Activated B cell treated with CpG ODN at 0.5 μM for 24 hours (primary cell): Measurements from ENCODE around the gene ICOS. TPM values are rescaled to one million over a fixed set of nuclear protein-coding genes. Genes with fewer than 3 reads are reported as not detected.
"Not testable (repeated sequence)": the region's sequence is repeated elsewhere in the genome, so short reads cannot be mapped to it uniquely, and the experiment has no call there.

Source experiments
- ATAC-seq: fragments of 200-7000 bp; cut with Tn5 transposase; one replicate; pipeline ENCODE4 v1.10.0; 2021; ENCODE audit warnings: low read depth, mild to moderate bottlenecking, moderate library complexity
- CTCF ChIA-PET: fragments of 350-600 bp; sonication (Branson Sonifier 250); formaldehyde crosslinking; loops from one replicate; lab custom pipeline; 2021; ENCODE audit warnings: antibody characterized with exemption; lab: Charles Lee
- POLR2A ChIA-PET: fragments of 350-600 bp; sonication (Branson Sonifier 250); formaldehyde crosslinking; loops from one replicate; lab custom pipeline; 2021; ENCODE audit warnings: antibody characterized with exemption; lab: Charles Lee
- DNase-seq: peaks from one replicate; pipeline ENCODE4 v3.0.0; 2022
- H3K27ac Mint-ChIP-seq: one replicate; pipeline ENCODE4 v1.8.0; 2020; ENCODE audit warnings: mixed read lengths
- H3K27me3 Mint-ChIP-seq: one replicate; pipeline ENCODE4 v1.8.0; 2021; ENCODE audit warnings: mixed read lengths
- H3K36me3 Mint-ChIP-seq: one replicate; pipeline ENCODE4 v1.8.0; 2021; ENCODE audit warnings: low read depth, mixed read lengths
- H3K4me1 Mint-ChIP-seq: one replicate; pipeline ENCODE4 v1.8.0; 2021; ENCODE audit warnings: mixed read lengths
- H3K4me3 Mint-ChIP-seq: one replicate; pipeline ENCODE4 v1.8.0; 2020; ENCODE audit warnings: mild to moderate bottlenecking, mixed read lengths
- H3K9me3 Mint-ChIP-seq: one replicate; pipeline ENCODE4 v1.8.0; 2020; ENCODE audit warnings: mixed read lengths
- CTCF ChIP-seq: fragments of 200-600 bp; IDR thresholded peaks from one replicate; pipeline ENCODE4 v1.8.0; 2022; ENCODE audit warnings: antibody characterized with exemption, mild to moderate bottlenecking
- intact Hi-C: fragments of 100-400 bp; cut with micrococcal nuclease; formaldehyde crosslinking; loops from one replicate; pipeline ENCODE4 v1.15.1; 2024
- total RNA-seq: library from RNA; stranded (reverse); gene quantifications from 2 replicates; pipeline ENCODE4 v1.2.3, GENCODE V29; 2022

Gene ICOS
- total RNA-seq, 1 donor from 2014 or later: not detected

GRCh38 chr2:203935568-203935967 lies 995 bp upstream of the ICOS start:
- Mint-ChIP-seq H3K27ac (no peak overlapping the region), H3K27me3 (peaks cover under 1% of the 10 kb centered on the region), H3K36me3 (no peaks in the 10 kb centered on the region), H3K4me3 (no peak overlapping the region), H3K9me3 (no peaks in the 10 kb centered on the region), H3K4me1 (no peaks in the 10 kb centered on the region)
- intact Hi-C loops: no loop called here
- no peak for TF ChIP-seq CTCF
- ChIA-PET CTCF (no interaction called here), POLR2A (no interaction called here)
- DNase-seq (no peak), ATAC-seq (no peak)

GRCh38 chr2:203936949-203937348 lies 386 bp downstream of the ICOS start:
- no peak for ATAC-seq
- H3K9me3 Mint-ChIP-seq: no peaks in the 10 kb centered on the region
- no peak overlapping the region for H3K27ac Mint-ChIP-seq
- no peaks in the 10 kb centered on the region for H3K4me1 Mint-ChIP-seq
- ChIA-PET CTCF (no interaction called here), POLR2A (no interaction called here)
- TF ChIP-seq CTCF: no peak
- H3K4me3 Mint-ChIP-seq: no peak overlapping the region
- intact Hi-C loops: no loop called here
- peaks cover 2% of the 10 kb centered on the region for H3K27me3 Mint-ChIP-seq
- no peaks in the 10 kb centered on the region for H3K36me3 Mint-ChIP-seq
- no peak for DNase-seq

DNA sequence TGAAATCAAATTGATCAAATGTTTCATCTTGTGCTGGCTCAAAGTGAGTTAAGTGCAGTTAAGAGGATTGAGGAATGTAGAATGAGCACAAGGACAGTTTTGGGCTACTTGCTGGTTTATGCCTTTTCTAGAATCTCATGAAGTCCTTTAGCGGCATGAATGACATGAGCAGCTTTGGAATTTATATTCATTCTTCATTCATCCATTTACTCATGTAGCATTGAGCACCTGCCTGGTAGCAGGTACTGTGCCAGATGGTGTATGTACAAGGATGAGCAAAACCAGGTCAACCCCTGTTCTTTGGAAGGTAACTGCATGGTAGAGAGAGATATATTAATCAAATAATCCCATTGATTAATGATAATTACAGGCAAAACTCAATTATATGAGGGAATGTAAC lies 1.2 kb downstream of the ICOS start:
- intact Hi-C loops: no loop called here
- H3K4me3 Mint-ChIP-seq: no peak overlapping the region
- H3K36me3 Mint-ChIP-seq: no peaks in the 10 kb centered on the region
- DNase-seq (no peak), ATAC-seq (no peak)
- ChIA-PET CTCF (no interaction called here), POLR2A (no interaction called here)
- H3K27ac Mint-ChIP-seq: no peak overlapping the region
- no peaks in the 10 kb centered on the region for H3K9me3 Mint-ChIP-seq
- H3K27me3 Mint-ChIP-seq: peaks cover 2% of the 10 kb centered on the region
- no peak for TF ChIP-seq CTCF
- H3K4me1 Mint-ChIP-seq: no peaks in the 10 kb centered on the region

DNA sequence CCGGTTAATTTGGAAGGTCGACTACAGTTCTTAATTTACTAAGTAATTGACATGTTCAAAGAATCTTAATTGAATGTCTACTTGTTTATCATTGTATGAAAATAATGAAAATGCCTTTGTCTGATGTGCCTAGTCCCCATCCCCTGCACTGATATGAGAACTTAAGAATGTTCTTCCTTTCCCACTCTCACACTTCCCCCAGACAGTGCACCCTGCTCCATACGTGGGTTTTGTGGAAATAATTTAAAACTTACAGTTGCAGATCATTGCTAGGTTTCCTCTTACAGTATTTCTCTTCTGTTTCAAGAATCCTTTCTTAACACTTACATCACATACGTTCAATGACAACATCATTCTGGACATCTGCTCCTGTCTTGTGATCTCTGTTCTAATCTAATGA lies 3.5 kb downstream of the ICOS start:
- no peak for ATAC-seq
- H3K4me1 Mint-ChIP-seq: no peaks in the 10 kb centered on the region
- no peak overlapping the region for H3K27ac Mint-ChIP-seq
- peaks cover 5% of the 10 kb centered on the region for H3K27me3 Mint-ChIP-seq
- H3K36me3 Mint-ChIP-seq: no peaks in the 10 kb centered on the region
- H3K4me3 Mint-ChIP-seq: no peak overlapping the region
- peaks cover 2% of the 10 kb centered on the region for H3K9me3 Mint-ChIP-seq
- ChIA-PET POLR2A (no interaction called here), CTCF (no interaction called here)
- no peak for TF ChIP-seq CTCF
- no peak for DNase-seq
- intact Hi-C loops: no loop called here

- CTCF ChIA-PET, DNase-seq, H3K4me1 Mint-ChIP-seq, POLR2A ChIA-PET, H3K4me3 Mint-ChIP-seq, H3K27ac Mint-ChIP-seq, H3K36me3 Mint-ChIP-seq, H3K27me3 Mint-ChIP-seq, ATAC-seq, intact Hi-C loops, H3K9me3 Mint-ChIP-seq: not testable (repeated sequence)
Measured at GRCh38 chr2:203943493-203944382, 7.2 kb downstream of the ICOS start.
